ENCODE data around the gene C22orf15.

The C22orf15 gene

GRCh38 chr22:23764899-23765881 lies 2.4 kb downstream of the C22orf15 start:
- Histone ChIP-seq H3K27me3 (no peaks in the 10 kb centered on the region), H3K27ac (no peak overlapping the region), H3K4me3 (no peak overlapping the region), H3K4me1 (peaks cover 0 to 52% (median 39%) of the 10 kb centered on the region in 4 donors), H3K36me3 (peaks cover 0 to 13% (median 0%) of the 10 kb centered on the region in 3 donors), H3K9me3 (no peaks in the 10 kb centered on the region)
- intact Hi-C loops (cut with DNase I; ENCODE audit: low total_unique reads) = loop anchor here (5.0 kb wide), 1 partner anchor 82 kb away; no protein-coding TSS in a partner anchor
- no peak for DNase-seq
- no peak for TF ChIP-seq CTCF (IDR thresholded peaks at IDR 0.05)

GRCh38 chr22:23767303-23767672 lies 4.5 kb downstream of the C22orf15 start:
- Histone ChIP-seq H3K4me3 (peak overlapping the region; percentile 58 to 88), H3K27ac (peak overlapping the region; percentile 67 to 88), H3K36me3 (peaks cover 0 to 13% (median 0%) of the 10 kb centered on the region in 3 donors), H3K27me3 (no peaks in the 10 kb centered on the region), H3K4me1 (peaks cover 0 to 66% (median 43%) of the 10 kb centered on the region in 4 donors), H3K9me3 (no peaks in the 10 kb centered on the region)
- TF ChIP-seq CTCF (IDR thresholded peaks at IDR 0.05) = no peak
- DNase-seq = no peak
- intact Hi-C loops (cut with DNase I; ENCODE audit: low total_unique reads) = loop anchor here (5.0 kb wide), 1 partner anchor 80 kb away; no protein-coding TSS in a partner anchor

GRCh38 chr22:23767673-23768548 lies 5.1 kb downstream of the C22orf15 start, which contains the start of gene CHCHD10:
Gene CHCHD10 (minus strand): TSS chr22:23767972. CDS start chr22:23767874, 98 bp downstream.
- intact Hi-C loops (cut with DNase I; ENCODE audit: low total_unique reads) = loop anchor here (5.0 kb wide), 1 partner anchor 79 kb away; no protein-coding TSS in a partner anchor
- H3K36me3 ChIP-seq = peaks cover 0 to 13% (median 0%) of the 10 kb centered on the region in 3 donors
- H3K4me3 ChIP-seq = peak within 1 kb of the TSS; percentile 58 to 88
- no peaks in the 10 kb centered on the region for H3K27me3 ChIP-seq
- TF ChIP-seq CTCF (IDR thresholded peaks at IDR 0.05) = peak; percentile 84 to 91
- peaks cover 0 to 69% (median 43%) of the 10 kb centered on the region in 4 donors for H3K4me1 ChIP-seq
- DNase-seq = peak; percentile 68 to 90
- peak within 1 kb of the TSS; percentile 67 to 88 for H3K27ac ChIP-seq
- no peaks in the 10 kb centered on the region for H3K9me3 ChIP-seq

GRCh38 chr22:23769321-23769965 lies 6.7 kb downstream of the C22orf15 start:
- intact Hi-C loops (cut with DNase I; ENCODE audit: low total_unique reads) = loop anchor here (5.0 kb wide), 1 partner anchor 78 kb away; no protein-coding TSS in a partner anchor
- no peaks in the 10 kb centered on the region for H3K9me3 ChIP-seq
- H3K27ac ChIP-seq = no peak overlapping the region
- no peak overlapping the region for H3K4me3 ChIP-seq
- peaks cover 0 to 69% (median 44%) of the 10 kb centered on the region in 4 donors for H3K4me1 ChIP-seq
- H3K27me3 ChIP-seq = no peaks in the 10 kb centered on the region
- DNase-seq = no peak
- TF ChIP-seq CTCF (IDR thresholded peaks at IDR 0.05) = no peak
- H3K36me3 ChIP-seq = peaks cover 0 to 13% (median 0%) of the 10 kb centered on the region in 3 donors

- Histone ChIP-seq H3K9me3 (no peaks in the 10 kb centered on the region), H3K36me3 (no peaks in the 10 kb centered on the region), H3K4me1 (peaks cover 0 to 68% (median 48%) of the 10 kb centered on the region in 4 donors), H3K4me3 (peak overlapping the region; percentile 48 to 62), H3K27me3 (no peaks in the 10 kb centered on the region), H3K27ac (peak overlapping the region; percentile 50 to 65)
- no peak for DNase-seq
- intact Hi-C loops (cut with DNase I; ENCODE audit: low total_unique reads) = no loop called here
- TF ChIP-seq CTCF (IDR thresholded peaks at IDR 0.05) = no peak
Observed at GRCh38 chr22:23772315-23772648, 9.5 kb downstream of the C22orf15 start.
